Skeletal muscle satellite cell (primary cell): ENCODE measurements around the gene CACNB2.
"Not testable (repeated sequence)": the region's sequence is repeated elsewhere in the genome, so short reads cannot be mapped to it uniquely, and the experiment has no call there.

Experiments
- H3K27me3 ChIP-seq: 2 replicates; pipeline ENCODE4 v1.7.0; 2013; ENCODE audit warnings: low read length; ENCODE audit not compliant: control insufficient read depth, insufficient read depth
- H3K36me3 ChIP-seq: 2 replicates; pipeline ENCODE4 v1.7.0; 2013; ENCODE audit warnings: mild to moderate bottlenecking, control low read depth, low read length; ENCODE audit not compliant: insufficient read depth
- H3K4me1 ChIP-seq: 2 replicates; pipeline ENCODE4 v1.7.0; 2013; ENCODE audit warnings: low read length; ENCODE audit not compliant: control insufficient read depth, insufficient read depth
- H3K4me2 ChIP-seq: 2 replicates; pipeline ENCODE4 v1.7.0; 2013; ENCODE audit warnings: mild to moderate bottlenecking, low read length
- H3K4me3 ChIP-seq: 2 replicates; pipeline ENCODE4 v1.7.0; 2013; ENCODE audit warnings: low read length
- H3K9ac ChIP-seq: 2 replicates; pipeline ENCODE4 v1.7.0; 2013; ENCODE audit warnings: mild to moderate bottlenecking, low read depth, low read length, moderate library complexity
- H3K9me3 ChIP-seq: replicated peaks from 2 replicates; pipeline ENCODE4 v1.7.0; 2013; ENCODE audit warnings: mild to moderate bottlenecking, control low read depth, low read length

The CACNB2 gene

GRCh38 chr10:18566177-18566576 is 426.0 kb downstream of the CACNB2 start:
- H3K36me3 ChIP-seq: no peaks in the 10 kb centered on the region
- no peaks in the 10 kb centered on the region for H3K27me3 ChIP-seq
- H3K9ac ChIP-seq: no peak overlapping the region
- H3K4me1 ChIP-seq: no peaks in the 10 kb centered on the region
- no peaks in the 10 kb centered on the region for H3K9me3 ChIP-seq
- no peak overlapping the region for H3K4me3 ChIP-seq
- no peak overlapping the region for H3K4me2 ChIP-seq

GRCh38 chr10:18567343-18567856 is 427.2 kb downstream of the CACNB2 start:
- no peak overlapping the region for H3K4me3 ChIP-seq
- H3K4me1 ChIP-seq: no peaks in the 10 kb centered on the region
- H3K9ac ChIP-seq: no peak overlapping the region
- H3K9me3 ChIP-seq: no peaks in the 10 kb centered on the region
- H3K4me2 ChIP-seq: no peak overlapping the region
- no peaks in the 10 kb centered on the region for H3K27me3 ChIP-seq
- H3K36me3 ChIP-seq: no peaks in the 10 kb centered on the region

DNA sequence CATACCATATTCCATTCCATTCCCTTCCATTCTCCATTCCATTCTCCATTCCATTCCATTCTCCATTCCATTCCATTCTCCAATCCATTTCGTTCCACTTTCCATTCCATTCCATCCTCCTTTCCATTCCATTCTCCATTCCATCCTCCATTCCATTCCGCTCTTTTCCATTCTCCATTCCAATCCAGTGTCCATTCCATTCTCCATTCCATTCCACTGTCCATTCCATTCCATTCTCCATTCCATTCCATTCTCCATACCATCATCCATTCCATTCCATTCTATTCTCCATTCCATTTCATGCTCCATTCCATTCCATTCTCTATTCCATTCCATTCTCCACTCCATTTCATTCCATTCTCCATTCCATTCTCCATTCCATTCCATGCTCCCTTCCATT is 430.2 kb downstream of the CACNB2 start:
- H3K36me3 ChIP-seq, H3K4me3 ChIP-seq, H3K9ac ChIP-seq, H3K4me1 ChIP-seq, H3K4me2 ChIP-seq, H3K9me3 ChIP-seq, H3K27me3 ChIP-seq: not testable (repeated sequence)

- no peaks in the 10 kb centered on the region for H3K9me3 ChIP-seq
- H3K4me3 ChIP-seq: no peak overlapping the region
- H3K4me1 ChIP-seq: no peaks in the 10 kb centered on the region
- H3K27me3 ChIP-seq: no peaks in the 10 kb centered on the region
- no peak overlapping the region for H3K9ac ChIP-seq
- H3K36me3 ChIP-seq: no peaks in the 10 kb centered on the region
- H3K4me2 ChIP-seq: no peak overlapping the region
Measured at GRCh38 chr10:18571076-18571475, 430.9 kb downstream of the CACNB2 start.

GRCh38 chr10:18571780-18572179 is 431.6 kb downstream of the CACNB2 start:
- no peaks in the 10 kb centered on the region for H3K36me3 ChIP-seq
- H3K4me3 ChIP-seq: no peak overlapping the region
- no peak overlapping the region for H3K4me2 ChIP-seq
- no peak overlapping the region for H3K9ac ChIP-seq
- H3K4me1 ChIP-seq: no peaks in the 10 kb centered on the region
- no peaks in the 10 kb centered on the region for H3K27me3 ChIP-seq
- H3K9me3 ChIP-seq: no peaks in the 10 kb centered on the region

DNA sequence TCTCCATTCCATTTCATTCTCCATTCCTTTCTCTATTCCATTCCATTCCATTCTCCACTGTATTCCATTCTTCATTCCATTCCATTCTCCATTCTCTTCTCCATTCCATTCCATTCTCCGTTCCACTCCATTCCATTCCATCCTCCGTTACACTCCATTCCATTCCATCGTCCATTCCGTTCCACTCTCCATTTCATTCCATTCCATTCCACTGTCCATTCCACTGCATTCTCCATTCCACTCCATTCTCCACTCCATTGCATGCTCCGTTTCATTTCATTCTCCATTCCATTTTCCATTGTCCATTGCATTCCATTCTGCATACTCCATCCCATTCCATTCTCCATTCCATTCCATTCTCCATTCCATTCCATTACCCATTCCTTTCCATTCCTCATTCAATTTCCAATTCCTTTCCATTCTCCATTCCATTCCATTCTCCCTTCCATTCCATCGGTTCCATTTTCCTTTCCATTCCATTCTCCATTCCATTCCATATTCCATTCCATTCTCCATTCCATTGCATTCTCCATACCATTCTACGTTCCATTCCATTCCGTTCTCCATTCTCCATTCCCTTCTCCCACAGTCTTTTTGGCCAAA is 432.8 kb downstream of the CACNB2 start:
- H3K9me3 ChIP-seq: no peaks in the 10 kb centered on the region

DNA sequence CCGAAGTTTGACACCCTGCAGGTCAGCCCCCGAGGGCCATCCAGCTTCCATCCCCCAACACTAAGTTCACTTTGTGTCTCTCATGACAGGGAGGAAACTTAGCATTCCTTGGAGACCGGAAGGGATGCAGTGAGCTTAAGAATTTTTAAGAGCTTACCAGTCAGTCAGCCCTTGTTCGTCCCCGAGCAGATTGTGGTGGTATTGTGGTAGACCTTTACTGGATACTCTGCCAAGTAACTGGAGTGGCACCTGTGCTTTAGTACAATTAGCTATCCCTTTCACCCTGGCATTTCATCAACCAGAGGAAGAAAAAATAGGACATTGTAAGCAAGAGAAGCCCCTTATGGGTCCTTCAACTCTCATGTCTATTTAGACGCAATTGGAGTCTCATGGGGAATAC is 436.4 kb downstream of the CACNB2 start:
- H3K4me1 ChIP-seq: no peaks in the 10 kb centered on the region
- H3K9me3 ChIP-seq: no peaks in the 10 kb centered on the region
- H3K4me3 ChIP-seq: no peak overlapping the region
- H3K36me3 ChIP-seq: no peaks in the 10 kb centered on the region
- H3K9ac ChIP-seq: no peak overlapping the region
- no peak overlapping the region for H3K4me2 ChIP-seq
- no peaks in the 10 kb centered on the region for H3K27me3 ChIP-seq

More for the DNA sequence above, 432.8 kb downstream of the CACNB2 start:
- H3K4me2 ChIP-seq: no peak overlapping the region
- H3K4me3 ChIP-seq: no peak overlapping the region
- H3K36me3 ChIP-seq: no peaks in the 10 kb centered on the region
- no peak overlapping the region for H3K9ac ChIP-seq
- H3K4me1 ChIP-seq: no peaks in the 10 kb centered on the region
- H3K27me3 ChIP-seq: no peaks in the 10 kb centered on the region

- Histone ChIP-seq H3K4me2 (no peak overlapping the region), H3K9ac (no peak overlapping the region), H3K27me3 (no peaks in the 10 kb centered on the region), H3K4me3 (no peak overlapping the region), H3K4me1 (peaks cover 5% of the 10 kb centered on the region), H3K9me3 (no peaks in the 10 kb centered on the region), H3K36me3 (no peaks in the 10 kb centered on the region)
Measured at GRCh38 chr10:18577823-18578685, 437.8 kb downstream of the CACNB2 start.

- Histone ChIP-seq H3K4me1 (peaks cover 7% of the 10 kb centered on the region), H3K9me3 (no peaks in the 10 kb centered on the region), H3K27me3 (no peaks in the 10 kb centered on the region), H3K36me3 (no peaks in the 10 kb centered on the region), H3K4me3 (no peak overlapping the region), H3K9ac (no peak overlapping the region), H3K4me2 (no peak overlapping the region)
Measured at GRCh38 chr10:18582803-18583202, 442.6 kb downstream of the CACNB2 start.

GRCh38 chr10:18583575-18584270 is 443.5 kb downstream of the CACNB2 start:
- no peaks in the 10 kb centered on the region for H3K9me3 ChIP-seq
- no peak overlapping the region for H3K4me3 ChIP-seq
- peaks cover 7% of the 10 kb centered on the region for H3K4me1 ChIP-seq
- no peaks in the 10 kb centered on the region for H3K27me3 ChIP-seq
- no peak overlapping the region for H3K4me2 ChIP-seq
- H3K9ac ChIP-seq: no peak overlapping the region
- H3K36me3 ChIP-seq: no peaks in the 10 kb centered on the region

DNA sequence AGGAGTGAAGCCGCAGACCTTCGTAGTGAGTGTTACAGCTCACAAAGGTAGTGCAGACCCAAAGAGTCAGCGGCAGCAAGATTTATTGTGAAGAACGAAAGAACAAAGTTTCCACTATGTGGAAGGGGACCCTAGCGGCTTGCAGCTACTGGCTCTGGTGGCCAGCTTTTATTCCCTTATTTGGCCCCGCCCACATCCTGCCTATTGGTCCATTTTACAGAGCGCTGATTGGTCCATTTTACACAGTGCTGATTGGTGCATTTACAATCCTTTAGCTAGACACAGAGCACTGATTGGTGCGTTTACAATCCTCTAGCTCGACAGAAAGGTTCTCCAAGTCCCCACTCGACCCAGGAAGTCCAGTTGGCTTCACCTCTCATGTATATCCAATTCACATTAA is 446.4 kb downstream of the CACNB2 start:
- H3K9me3 ChIP-seq, H3K36me3 ChIP-seq, H3K9ac ChIP-seq, H3K27me3 ChIP-seq, H3K4me3 ChIP-seq, H3K4me2 ChIP-seq, H3K4me1 ChIP-seq: not testable (repeated sequence)
